ENCODE data around the gene NUP98.

The NUP98 gene

GRCh38 chr11:3641191-3641590, 156.2 kb downstream of the NUP98 start:
- no peak for DNase-seq (ENCODE audit: low read depth in 3 of 3)

DNA sequence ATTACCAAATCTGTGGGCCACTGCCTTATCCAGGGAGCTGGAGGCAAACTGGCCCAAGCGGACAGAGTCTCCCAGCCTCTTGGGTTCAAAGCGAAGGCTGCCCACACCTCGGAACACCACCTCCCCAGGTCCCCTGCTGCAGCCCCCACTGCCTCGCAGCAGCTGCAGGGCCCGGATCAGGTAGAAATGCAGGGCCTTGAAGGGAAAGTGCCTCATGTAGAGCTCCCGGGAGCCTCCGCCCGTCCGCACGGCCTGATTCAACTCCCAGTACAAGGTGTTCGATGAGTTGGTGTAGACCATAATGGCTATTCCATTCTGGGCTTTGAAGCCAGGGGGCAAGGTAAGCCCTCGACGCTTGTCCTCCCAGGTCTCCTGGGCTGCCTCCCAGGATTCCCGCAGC, 157.5 kb downstream of the NUP98 start:
- no peak for DNase-seq (ENCODE audit: low read depth in 3 of 3)

- DNase-seq (ENCODE audit: low read depth in 3 of 3): no peak
These were observed 158.8 kb downstream of the NUP98 start for GRCh38 chr11:3638513-3638912.

GRCh38 chr11:3637201-3637600, 160.2 kb downstream of the NUP98 start:
- no peak for DNase-seq (ENCODE audit: low read depth in 3 of 3)

GRCh38 chr11:3635641-3636375, 161.5 kb downstream of the NUP98 start:
- no peak for DNase-seq (ENCODE audit: low read depth in 3 of 3)

DNA sequence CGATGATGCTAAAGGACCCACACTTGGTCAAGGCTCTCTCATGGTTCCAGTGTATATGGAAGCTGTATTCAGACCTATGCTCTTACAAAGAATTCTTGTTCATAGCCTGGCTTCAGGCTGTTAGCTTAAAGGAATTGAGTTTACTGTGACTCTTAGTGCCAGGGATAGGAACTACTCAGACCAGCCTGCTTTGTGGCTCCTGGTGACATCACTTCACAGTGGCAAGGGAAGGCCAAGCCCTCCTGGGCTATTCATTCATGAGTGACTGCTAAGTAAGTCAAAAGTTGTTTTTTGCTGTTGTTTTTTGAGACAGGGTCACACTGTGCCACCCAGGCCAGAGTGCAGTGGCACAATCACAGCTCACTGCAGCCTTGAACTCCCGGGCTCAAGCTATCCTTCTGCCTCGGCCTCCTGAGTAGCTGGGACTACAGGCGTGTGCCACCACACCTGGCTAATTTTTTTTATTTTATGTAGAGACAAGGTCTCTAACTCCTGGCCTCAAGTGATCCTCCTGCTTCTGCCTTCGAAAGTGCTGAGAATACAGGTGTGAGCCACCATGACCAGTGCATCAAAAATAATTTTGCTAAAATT, 165.2 kb downstream of the NUP98 start:
- DNase-seq (ENCODE audit: low read depth in 3 of 3): no peak

DNA sequence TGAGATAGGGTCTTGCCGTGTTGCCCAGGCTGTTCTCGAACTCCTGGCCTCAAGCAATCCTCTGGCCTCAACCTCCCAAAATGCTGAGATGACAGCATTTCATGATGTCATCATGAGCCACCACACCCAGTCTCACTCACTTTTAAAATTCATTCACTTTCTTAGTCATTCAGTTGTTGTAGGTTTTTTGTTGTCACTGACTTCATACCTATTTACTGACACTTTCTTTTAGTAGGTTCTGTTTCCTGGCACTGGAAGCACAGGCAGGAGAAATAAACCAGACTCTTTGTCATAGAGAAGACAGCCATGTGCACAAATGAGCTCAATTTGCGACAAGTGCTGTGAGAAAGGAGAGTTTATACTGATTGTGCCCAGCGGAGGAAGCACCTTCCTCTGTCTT, 166.0 kb downstream of the NUP98 start:
- no peak for DNase-seq (ENCODE audit: low read depth in 3 of 3)

GRCh38 chr11:3627291-3627690, 170.1 kb downstream of the NUP98 start:
- DNase-seq (ENCODE audit: low read depth in 3 of 3): no peak

- DNase-seq (ENCODE audit: low read depth in 3 of 3): no peak
These were observed 170.9 kb downstream of the NUP98 start for GRCh38 chr11:3626250-3626960.
